ENCODE measurements around the gene TP73.

The TP73 gene

DNA sequence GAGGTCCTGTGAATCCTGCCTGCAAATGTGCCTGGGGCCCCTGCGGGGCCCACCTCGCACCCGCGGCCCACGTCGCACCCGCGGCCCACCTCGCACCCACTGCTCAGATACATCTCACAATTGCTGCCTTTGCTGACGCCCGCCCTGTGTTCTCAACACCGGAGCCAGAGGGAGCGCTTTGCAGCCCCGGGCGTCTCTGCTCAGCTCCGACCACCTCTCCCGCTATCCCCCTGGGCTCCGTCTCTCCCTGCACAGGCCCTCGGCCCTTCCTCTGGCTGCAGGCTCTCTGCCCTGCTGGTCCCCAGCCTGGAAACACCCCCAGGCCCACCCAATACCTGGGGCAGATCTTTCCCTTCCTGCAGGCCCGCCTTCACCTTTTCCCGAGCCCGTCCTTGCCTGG lies 44.8 kb downstream of the TP73 start:
- H3K4me3 Mint-ChIP-seq, result peak overlapping the region; percentile 50
- ATAC-seq (ENCODE audit: low read depth), result no peak
- H3K27ac Mint-ChIP-seq, result no peak overlapping the region

GRCh38 chr1:3697810-3698209 lies 45.5 kb downstream of the TP73 start:
- ATAC-seq (ENCODE audit: low read depth) (no peak), DNase-seq (ENCODE audit: low spot score in 2 of 2) (no peak)
- H3K4me3 Mint-ChIP-seq, result no peak overlapping the region
- peaks cover 13% of the 10 kb centered on the region for H3K27me3 Mint-ChIP-seq
- no peak overlapping the region for H3K27ac Mint-ChIP-seq
- no peaks in the 10 kb centered on the region for H3K9me3 Mint-ChIP-seq
- H3K36me3 Mint-ChIP-seq, result no peaks in the 10 kb centered on the region
- H3K4me1 Mint-ChIP-seq, result peaks cover 6% of the 10 kb centered on the region

More for the DNA sequence above, 44.8 kb downstream of the TP73 start:
- no peaks in the 10 kb centered on the region for H3K9me3 Mint-ChIP-seq
- H3K36me3 Mint-ChIP-seq, result no peaks in the 10 kb centered on the region
- H3K4me1 Mint-ChIP-seq, result peaks cover 6% of the 10 kb centered on the region
- H3K27me3 Mint-ChIP-seq, result peaks cover 13% of the 10 kb centered on the region
- no peak for DNase-seq (ENCODE audit: low spot score in 2 of 2)

GRCh38 chr1:3698660-3699408 lies 46.5 kb downstream of the TP73 start:
- H3K27ac Mint-ChIP-seq, result no peak overlapping the region
- peaks cover 15% of the 10 kb centered on the region for H3K27me3 Mint-ChIP-seq
- DNase-seq (ENCODE audit: low spot score in 2 of 2), result no peak
- H3K4me3 Mint-ChIP-seq, result no peak overlapping the region
- peaks cover 6% of the 10 kb centered on the region for H3K4me1 Mint-ChIP-seq
- H3K9me3 Mint-ChIP-seq, result no peaks in the 10 kb centered on the region
- H3K36me3 Mint-ChIP-seq, result no peaks in the 10 kb centered on the region
- no peak for ATAC-seq (ENCODE audit: low read depth)

DNA sequence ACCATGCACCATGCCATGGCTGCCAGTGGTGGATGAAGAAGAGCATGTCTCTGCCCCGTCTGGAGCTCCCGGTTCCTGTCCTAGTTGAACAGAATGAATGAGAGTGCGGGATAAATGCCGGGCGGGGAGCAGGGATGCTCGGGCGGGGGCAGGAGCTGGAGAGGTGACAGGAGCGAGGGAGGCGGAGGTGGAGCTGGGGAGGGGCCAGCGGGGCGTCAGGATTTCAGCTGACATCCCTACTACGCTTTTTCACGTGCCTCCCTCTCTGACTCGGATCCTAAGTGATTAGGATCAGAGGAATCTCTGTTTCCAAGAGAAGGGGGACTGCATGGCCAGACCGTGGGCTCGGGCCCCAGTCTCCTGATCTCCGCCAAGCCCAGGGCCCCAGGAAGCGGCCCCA lies 47.3 kb downstream of the TP73 start:
- Mint-ChIP-seq H3K36me3 (no peaks in the 10 kb centered on the region), H3K9me3 (no peaks in the 10 kb centered on the region), H3K4me3 (no peak overlapping the region), H3K27ac (no peak overlapping the region), H3K4me1 (peaks cover 10% of the 10 kb centered on the region), H3K27me3 (peaks cover 15% of the 10 kb centered on the region)
- ATAC-seq (ENCODE audit: low read depth), result no peak
- DNase-seq (ENCODE audit: low spot score in 2 of 2), result no peak

- ATAC-seq (ENCODE audit: low read depth) (no peak), DNase-seq (ENCODE audit: low spot score in 2 of 2) (no peak)
- H3K4me3 Mint-ChIP-seq, result no peak overlapping the region
- H3K36me3 Mint-ChIP-seq, result no peaks in the 10 kb centered on the region
- H3K9me3 Mint-ChIP-seq, result no peaks in the 10 kb centered on the region
- H3K27ac Mint-ChIP-seq, result no peak overlapping the region
- peaks cover 14% of the 10 kb centered on the region for H3K27me3 Mint-ChIP-seq
- H3K4me1 Mint-ChIP-seq, result peaks cover 10% of the 10 kb centered on the region
These were observed 48.3 kb downstream of the TP73 start for GRCh38 chr1:3700631-3701030.

- H3K27me3 Mint-ChIP-seq, result peaks cover 8% of the 10 kb centered on the region
- no peaks in the 10 kb centered on the region for H3K9me3 Mint-ChIP-seq
- ATAC-seq (ENCODE audit: low read depth) (no peak), DNase-seq (ENCODE audit: low spot score in 2 of 2) (no peak)
- H3K27ac Mint-ChIP-seq, result no peak overlapping the region
- H3K4me1 Mint-ChIP-seq, result peaks cover 6% of the 10 kb centered on the region
- H3K4me3 Mint-ChIP-seq, result no peak overlapping the region
- no peaks in the 10 kb centered on the region for H3K36me3 Mint-ChIP-seq
These were observed 50.2 kb downstream of the TP73 start for GRCh38 chr1:3702528-3702927.

- DNase-seq (ENCODE audit: low spot score in 2 of 2), result no peak
- no peaks in the 10 kb centered on the region for H3K36me3 Mint-ChIP-seq
- peak overlapping the region; percentile 61 for H3K4me3 Mint-ChIP-seq
- H3K27ac Mint-ChIP-seq, result no peak overlapping the region
- ATAC-seq (ENCODE audit: low read depth), result no peak
- H3K27me3 Mint-ChIP-seq, result peaks cover 8% of the 10 kb centered on the region
- peaks cover 6% of the 10 kb centered on the region for H3K4me1 Mint-ChIP-seq
- H3K9me3 Mint-ChIP-seq, result no peaks in the 10 kb centered on the region
These were observed 50.8 kb downstream of the TP73 start for GRCh38 chr1:3702990-3703728.

GRCh38 chr1:3703786-3704371 lies 51.6 kb downstream of the TP73 start:
- H3K9me3 Mint-ChIP-seq, result no peaks in the 10 kb centered on the region
- DNase-seq (ENCODE audit: low spot score in 2 of 2), result no peak
- ATAC-seq (ENCODE audit: low read depth), result peak; percentile 80
- no peak overlapping the region for H3K27ac Mint-ChIP-seq
- H3K4me1 Mint-ChIP-seq, result peaks cover 6% of the 10 kb centered on the region
- H3K27me3 Mint-ChIP-seq, result peaks cover 8% of the 10 kb centered on the region
- H3K36me3 Mint-ChIP-seq, result no peaks in the 10 kb centered on the region
- H3K4me3 Mint-ChIP-seq, result peak overlapping the region; percentile 79

- no peaks in the 10 kb centered on the region for H3K36me3 Mint-ChIP-seq
- H3K27me3 Mint-ChIP-seq, result peaks cover 3% of the 10 kb centered on the region
These were observed 53.1 kb downstream of the TP73 start for GRCh38 chr1:3705341-3705950.

GRCh38 chr1:3706651-3707297 lies 54.5 kb downstream of the TP73 start:
- DNase-seq (ENCODE audit: low spot score in 2 of 2), result no peak
- Mint-ChIP-seq H3K27ac (no peak overlapping the region), H3K4me3 (no peak overlapping the region), H3K36me3 (no peaks in the 10 kb centered on the region), H3K9me3 (no peaks in the 10 kb centered on the region), H3K4me1 (peaks cover 6% of the 10 kb centered on the region), H3K27me3 (peaks cover 5% of the 10 kb centered on the region)
- ATAC-seq (ENCODE audit: low read depth), result no peak

More at GRCh38 chr1:3705341-3705950, 53.1 kb downstream of the TP73 start:
- Mint-ChIP-seq H3K27ac (no peak overlapping the region), H3K9me3 (no peaks in the 10 kb centered on the region), H3K4me1 (peaks cover 6% of the 10 kb centered on the region), H3K4me3 (no peak overlapping the region)
- DNase-seq (ENCODE audit: low spot score in 2 of 2) (no peak), ATAC-seq (ENCODE audit: low read depth) (no peak)

DNA sequence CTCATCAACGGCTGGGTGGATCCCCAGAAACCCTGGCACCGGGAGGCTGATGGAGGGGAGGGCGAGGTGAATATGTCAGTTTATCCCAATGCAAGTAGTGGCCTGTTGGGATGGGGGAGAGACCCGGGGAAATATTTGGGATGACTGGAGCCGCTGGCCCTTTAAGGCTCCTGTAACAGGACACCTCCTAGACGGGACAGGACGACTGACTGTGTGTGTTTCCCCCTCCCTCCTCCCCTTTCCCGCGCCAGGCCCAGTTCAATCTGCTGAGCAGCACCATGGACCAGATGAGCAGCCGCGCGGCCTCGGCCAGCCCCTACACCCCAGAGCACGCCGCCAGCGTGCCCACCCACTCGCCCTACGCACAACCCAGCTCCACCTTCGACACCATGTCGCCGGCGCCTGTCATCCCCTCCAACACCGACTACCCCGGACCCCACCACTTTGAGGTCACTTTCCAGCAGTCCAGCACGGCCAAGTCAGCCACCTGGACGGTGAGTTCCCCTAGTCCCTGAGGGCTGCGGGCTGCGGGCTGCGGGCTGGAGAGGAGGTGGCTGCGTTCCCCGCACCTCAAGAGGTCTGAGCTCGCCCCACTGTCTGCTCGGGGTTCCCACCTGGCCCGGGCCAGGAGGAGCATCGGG lies 55.1 kb downstream of the TP73 start:
- Mint-ChIP-seq H3K4me3 (no peak overlapping the region), H3K4me1 (peaks cover 6% of the 10 kb centered on the region), H3K27me3 (peaks cover 6% of the 10 kb centered on the region), H3K27ac (no peak overlapping the region), H3K9me3 (no peaks in the 10 kb centered on the region), H3K36me3 (no peaks in the 10 kb centered on the region)
- DNase-seq (ENCODE audit: low spot score in 2 of 2) (no peak), ATAC-seq (ENCODE audit: low read depth) (no peak)

DNA sequence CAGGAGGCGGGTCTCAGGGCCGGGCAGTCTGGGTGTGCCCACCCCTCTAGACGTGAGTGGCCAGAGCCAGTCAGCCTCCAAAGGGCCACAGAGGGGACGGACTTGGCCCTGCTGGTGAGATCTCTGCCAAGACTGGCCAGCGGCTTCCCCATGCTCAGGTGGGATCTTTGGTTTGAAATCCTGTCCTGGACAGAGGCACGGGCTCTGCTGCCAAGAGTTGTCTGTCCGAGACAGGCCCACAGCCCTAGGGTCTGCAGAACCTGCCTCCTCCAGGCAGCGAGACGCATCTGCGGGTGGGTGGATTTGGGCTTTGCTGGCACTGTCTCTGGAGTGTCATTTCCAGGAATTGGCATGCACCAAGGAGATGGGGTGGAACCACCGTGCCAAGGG lies 55.6 kb downstream of the TP73 start:
- H3K27ac Mint-ChIP-seq, result no peak overlapping the region
- peaks cover 6% of the 10 kb centered on the region for H3K4me1 Mint-ChIP-seq
- peaks cover 5% of the 10 kb centered on the region for H3K27me3 Mint-ChIP-seq
- no peaks in the 10 kb centered on the region for H3K9me3 Mint-ChIP-seq
- DNase-seq (ENCODE audit: low spot score in 2 of 2) (no peak), ATAC-seq (ENCODE audit: low read depth) (no peak)
- H3K4me3 Mint-ChIP-seq, result no peak overlapping the region
- no peaks in the 10 kb centered on the region for H3K36me3 Mint-ChIP-seq

- H3K36me3 Mint-ChIP-seq, result no peaks in the 10 kb centered on the region
These were observed 56.5 kb downstream of the TP73 start for GRCh38 chr1:3708791-3709190.

More at GRCh38 chr1:3708791-3709190, 56.5 kb downstream of the TP73 start:
- no peak for ATAC-seq (ENCODE audit: low read depth)
- H3K4me1 Mint-ChIP-seq, result peaks cover 6% of the 10 kb centered on the region
- peaks cover 4% of the 10 kb centered on the region for H3K27me3 Mint-ChIP-seq
- H3K27ac Mint-ChIP-seq, result no peak overlapping the region
- no peaks in the 10 kb centered on the region for H3K9me3 Mint-ChIP-seq
- H3K4me3 Mint-ChIP-seq, result no peak overlapping the region
- no peak for DNase-seq (ENCODE audit: low spot score in 2 of 2)

Measured in memory B cell (primary cell).